ENCODE measurements around the gene C5AR1. TPM values are rescaled to one million over a fixed set of nuclear protein-coding genes. Genes with fewer than 3 reads are reported as not detected.

C5AR1 gene
- total and polyA plus RNA-seq, 9 of the 15 experiments (the other 6 are each of a cell fraction or from before 2014, with no cell fraction given), result 0.06 to 1.6 (median 0.28) TPM; not detected in 3

DNA sequence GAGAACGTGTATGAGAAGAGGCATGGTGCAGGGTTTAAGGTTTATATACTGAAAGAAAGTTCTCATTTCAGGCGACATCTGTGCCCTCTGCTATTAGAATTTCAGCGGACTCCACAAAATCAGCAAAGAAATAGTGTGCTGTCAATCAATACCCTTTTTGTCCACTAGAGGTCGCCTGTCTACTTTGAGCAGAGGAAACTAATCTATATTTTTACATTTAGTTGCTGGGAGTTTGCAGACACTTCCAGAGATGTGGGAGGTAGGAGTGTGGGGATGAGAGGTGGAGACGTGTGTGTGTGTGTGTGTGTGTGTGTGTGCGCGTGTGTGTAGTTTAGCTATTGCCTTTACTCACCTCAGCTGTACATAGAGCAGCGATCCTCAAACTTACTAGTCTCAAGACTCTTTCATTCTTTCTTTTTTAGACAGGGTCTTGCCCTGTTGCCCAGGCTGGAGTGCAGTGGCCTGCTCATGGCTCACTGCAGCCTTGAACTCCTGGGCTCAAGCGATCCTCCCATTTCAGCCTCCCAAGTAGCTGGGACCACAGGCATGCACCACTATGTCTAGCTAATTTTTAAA is 25.2 kb upstream of the C5AR1 start (continued):
- TF ChIP-seq, protein P1, sequence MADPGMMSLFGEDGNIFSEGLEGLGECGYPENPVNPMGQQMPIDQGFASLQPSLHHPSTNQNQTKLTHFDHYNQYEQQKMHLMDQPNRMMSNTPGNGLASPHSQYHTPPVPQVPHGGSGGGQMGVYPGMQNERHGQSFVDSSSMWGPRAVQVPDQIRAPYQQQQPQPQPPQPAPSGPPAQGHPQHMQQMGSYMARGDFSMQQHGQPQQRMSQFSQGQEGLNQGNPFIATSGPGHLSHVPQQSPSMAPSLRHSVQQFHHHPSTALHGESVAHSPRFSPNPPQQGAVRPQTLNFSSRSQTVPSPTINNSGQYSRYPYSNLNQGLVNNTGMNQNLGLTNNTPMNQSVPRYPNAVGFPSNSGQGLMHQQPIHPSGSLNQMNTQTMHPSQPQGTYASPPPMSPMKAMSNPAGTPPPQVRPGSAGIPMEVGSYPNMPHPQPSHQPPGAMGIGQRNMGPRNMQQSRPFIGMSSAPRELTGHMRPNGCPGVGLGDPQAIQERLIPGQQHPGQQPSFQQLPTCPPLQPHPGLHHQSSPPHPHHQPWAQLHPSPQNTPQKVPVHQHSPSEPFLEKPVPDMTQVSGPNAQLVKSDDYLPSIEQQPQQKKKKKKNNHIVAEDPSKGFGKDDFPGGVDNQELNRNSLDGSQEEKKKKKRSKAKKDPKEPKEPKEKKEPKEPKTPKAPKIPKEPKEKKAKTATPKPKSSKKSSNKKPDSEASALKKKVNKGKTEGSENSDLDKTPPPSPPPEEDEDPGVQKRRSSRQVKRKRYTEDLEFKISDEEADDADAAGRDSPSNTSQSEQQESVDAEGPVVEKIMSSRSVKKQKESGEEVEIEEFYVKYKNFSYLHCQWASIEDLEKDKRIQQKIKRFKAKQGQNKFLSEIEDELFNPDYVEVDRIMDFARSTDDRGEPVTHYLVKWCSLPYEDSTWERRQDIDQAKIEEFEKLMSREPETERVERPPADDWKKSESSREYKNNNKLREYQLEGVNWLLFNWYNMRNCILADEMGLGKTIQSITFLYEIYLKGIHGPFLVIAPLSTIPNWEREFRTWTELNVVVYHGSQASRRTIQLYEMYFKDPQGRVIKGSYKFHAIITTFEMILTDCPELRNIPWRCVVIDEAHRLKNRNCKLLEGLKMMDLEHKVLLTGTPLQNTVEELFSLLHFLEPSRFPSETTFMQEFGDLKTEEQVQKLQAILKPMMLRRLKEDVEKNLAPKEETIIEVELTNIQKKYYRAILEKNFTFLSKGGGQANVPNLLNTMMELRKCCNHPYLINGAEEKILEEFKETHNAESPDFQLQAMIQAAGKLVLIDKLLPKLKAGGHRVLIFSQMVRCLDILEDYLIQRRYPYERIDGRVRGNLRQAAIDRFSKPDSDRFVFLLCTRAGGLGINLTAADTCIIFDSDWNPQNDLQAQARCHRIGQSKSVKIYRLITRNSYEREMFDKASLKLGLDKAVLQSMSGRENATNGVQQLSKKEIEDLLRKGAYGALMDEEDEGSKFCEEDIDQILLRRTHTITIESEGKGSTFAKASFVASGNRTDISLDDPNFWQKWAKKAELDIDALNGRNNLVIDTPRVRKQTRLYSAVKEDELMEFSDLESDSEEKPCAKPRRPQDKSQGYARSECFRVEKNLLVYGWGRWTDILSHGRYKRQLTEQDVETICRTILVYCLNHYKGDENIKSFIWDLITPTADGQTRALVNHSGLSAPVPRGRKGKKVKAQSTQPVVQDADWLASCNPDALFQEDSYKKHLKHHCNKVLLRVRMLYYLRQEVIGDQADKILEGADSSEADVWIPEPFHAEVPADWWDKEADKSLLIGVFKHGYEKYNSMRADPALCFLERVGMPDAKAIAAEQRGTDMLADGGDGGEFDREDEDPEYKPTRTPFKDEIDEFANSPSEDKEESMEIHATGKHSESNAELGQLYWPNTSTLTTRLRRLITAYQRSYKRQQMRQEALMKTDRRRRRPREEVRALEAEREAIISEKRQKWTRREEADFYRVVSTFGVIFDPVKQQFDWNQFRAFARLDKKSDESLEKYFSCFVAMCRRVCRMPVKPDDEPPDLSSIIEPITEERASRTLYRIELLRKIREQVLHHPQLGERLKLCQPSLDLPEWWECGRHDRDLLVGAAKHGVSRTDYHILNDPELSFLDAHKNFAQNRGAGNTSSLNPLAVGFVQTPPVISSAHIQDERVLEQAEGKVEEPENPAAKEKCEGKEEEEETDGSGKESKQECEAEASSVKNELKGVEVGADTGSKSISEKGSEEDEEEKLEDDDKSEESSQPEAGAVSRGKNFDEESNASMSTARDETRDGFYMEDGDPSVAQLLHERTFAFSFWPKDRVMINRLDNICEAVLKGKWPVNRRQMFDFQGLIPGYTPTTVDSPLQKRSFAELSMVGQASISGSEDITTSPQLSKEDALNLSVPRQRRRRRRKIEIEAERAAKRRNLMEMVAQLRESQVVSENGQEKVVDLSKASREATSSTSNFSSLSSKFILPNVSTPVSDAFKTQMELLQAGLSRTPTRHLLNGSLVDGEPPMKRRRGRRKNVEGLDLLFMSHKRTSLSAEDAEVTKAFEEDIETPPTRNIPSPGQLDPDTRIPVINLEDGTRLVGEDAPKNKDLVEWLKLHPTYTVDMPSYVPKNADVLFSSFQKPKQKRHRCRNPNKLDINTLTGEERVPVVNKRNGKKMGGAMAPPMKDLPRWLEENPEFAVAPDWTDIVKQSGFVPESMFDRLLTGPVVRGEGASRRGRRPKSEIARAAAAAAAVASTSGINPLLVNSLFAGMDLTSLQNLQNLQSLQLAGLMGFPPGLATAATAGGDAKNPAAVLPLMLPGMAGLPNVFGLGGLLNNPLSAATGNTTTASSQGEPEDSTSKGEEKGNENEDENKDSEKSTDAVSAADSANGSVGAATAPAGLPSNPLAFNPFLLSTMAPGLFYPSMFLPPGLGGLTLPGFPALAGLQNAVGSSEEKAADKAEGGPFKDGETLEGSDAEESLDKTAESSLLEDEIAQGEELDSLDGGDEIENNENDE (IDR thresholded peaks at IDR 0.05; ENCODE audit: low read depth, low read length), result no peak
- TF ChIP-seq, protein P2, sequence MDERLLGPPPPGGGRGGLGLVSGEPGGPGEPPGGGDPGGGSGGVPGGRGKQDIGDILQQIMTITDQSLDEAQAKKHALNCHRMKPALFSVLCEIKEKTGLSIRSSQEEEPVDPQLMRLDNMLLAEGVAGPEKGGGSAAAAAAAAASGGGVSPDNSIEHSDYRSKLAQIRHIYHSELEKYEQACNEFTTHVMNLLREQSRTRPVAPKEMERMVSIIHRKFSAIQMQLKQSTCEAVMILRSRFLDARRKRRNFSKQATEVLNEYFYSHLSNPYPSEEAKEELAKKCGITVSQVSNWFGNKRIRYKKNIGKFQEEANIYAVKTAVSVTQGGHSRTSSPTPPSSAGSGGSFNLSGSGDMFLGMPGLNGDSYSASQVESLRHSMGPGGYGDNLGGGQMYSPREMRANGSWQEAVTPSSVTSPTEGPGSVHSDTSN (CRISPR knock-in tag; IDR thresholded peaks at IDR 0.05; ENCODE audit: low read depth), result peak; percentile 69
- TF ChIP-seq, protein P2 (tag; conservative IDR thresholded peaks at IDR 0.05; ENCODE audit: low read depth), result peak; percentile 70

Measured in K562 (cell line).